Measurements from ENCODE around the gene NOTCH1. TPM values are rescaled to one million over a fixed set of nuclear protein-coding genes. Genes with fewer than 3 reads are reported as not detected.

The NOTCH1 gene
- polyA plus RNA-seq, 2 of the 4 experiments (the other 2 are of a cell fraction), result 0.88 to 5.7 TPM

DNA sequence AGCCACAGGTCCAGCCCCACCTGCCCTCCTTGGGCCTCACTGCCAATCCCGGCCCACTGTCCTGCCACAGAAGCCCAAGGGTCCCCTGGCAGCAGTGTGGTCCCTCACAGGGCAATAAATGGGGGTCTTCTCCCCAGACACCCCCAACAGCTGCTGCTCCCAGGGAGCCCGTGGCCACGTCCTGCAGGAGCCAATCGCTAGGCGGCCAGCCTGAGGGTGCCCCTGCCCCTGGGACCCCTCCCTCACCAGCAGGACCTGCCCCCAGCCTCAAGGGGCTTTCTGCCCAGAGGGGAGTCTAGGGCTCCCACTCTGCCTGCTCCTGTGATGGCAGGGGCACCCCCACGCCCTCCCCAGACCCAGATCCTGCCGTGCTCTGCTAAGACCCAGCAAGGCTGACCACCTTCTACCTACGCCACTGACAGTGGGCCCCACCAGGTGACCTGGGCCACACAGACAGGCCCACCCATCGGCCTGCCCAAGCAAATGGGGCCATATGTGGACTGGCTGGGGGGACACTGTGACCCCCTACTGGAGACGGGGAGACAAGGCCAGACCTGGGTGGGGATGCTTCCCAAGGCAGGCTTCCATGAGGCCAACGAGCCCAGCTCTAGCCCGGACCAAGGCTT is 17.0 kb downstream of the NOTCH1 start:
- H3K4me3 ChIP-seq, result no peak overlapping the region
- peak overlapping the region; percentile 60 for H3K4me2 ChIP-seq
- DNase-seq (ENCODE audit: low read depth in 1 of 2, low spot score in 1 of 2) (no peak), FAIRE-seq (no peak), ATAC-seq (0 out of 6 replicates have a peak, but pooled peaks of 1 of the 2 experiments have one; percentile 1)
- peaks cover 44% of the 10 kb centered on the region for H3K4me1 ChIP-seq
- no peak for TF ChIP-seq NFE2L2 (conservative IDR thresholded peaks at IDR 0.05; ENCODE audit: low read length)
- ChIA-PET CTCF (interaction anchor here (2.1 to 4.9 kb wide), 2 partner anchors 40 to 97 kb away, joined by 9 to 35 read pairs; no protein-coding TSS in a partner anchor), POLR2A (no interaction called here)
- peak overlapping the region; percentile 62 to 83; a peak in 4 of 6 replicates for H3K27ac ChIP-seq
- H3K9me3 ChIP-seq, result no peaks in the 10 kb centered on the region
- WGBS (ENCODE audit: missing lambda C conversion rate), result 80% methylated on average over 8 of the region's 12 CpGs

GRCh38 chr9:136527721-136528710 is 17.8 kb downstream of the NOTCH1 start:
- 36% methylated on average over 21 of the region's 34 CpGs for WGBS (ENCODE audit: missing lambda C conversion rate)

GRCh38 chr9:136527131-136527530 is 18.7 kb downstream of the NOTCH1 start:
- DNase-seq (ENCODE audit: low read depth in 1 of 2, low spot score in 1 of 2), result no peak
- ChIA-PET CTCF (interaction anchor here (0.7 to 4.9 kb wide), 7 partner anchors 11 to 405 kb away, joined by 3 to 35 read pairs (median 6); no protein-coding TSS in a partner anchor), POLR2A (no interaction called here)
- peak overlapping the region in 1 of 2 experiments; percentile 83; a peak in 2 of 6 replicates for H3K27ac ChIP-seq
- WGBS (ENCODE audit: missing lambda C conversion rate), result 94% methylated on average over 16 of the region's 20 CpGs
- no peak for FAIRE-seq
- no peak overlapping the region for H3K4me2 ChIP-seq
- peaks cover 45% of the 10 kb centered on the region for H3K4me1 ChIP-seq
- no peaks in the 10 kb centered on the region for H3K9me3 ChIP-seq
- no peak for ATAC-seq
- TF ChIP-seq RAD21 (conservative IDR thresholded peaks at IDR 0.05 in 1 of 2, IDR thresholded peaks at IDR 0.05 in 1 of 2), result no peak
- no peak for TF ChIP-seq HOXA7 (CRISPR knock-in tag; IDR thresholded peaks at IDR 0.05)
- TF ChIP-seq MAFK (IDR thresholded peaks at IDR 0.05; ENCODE audit: partially characterized antibody), result no peak
- TF ChIP-seq, protein P1, sequence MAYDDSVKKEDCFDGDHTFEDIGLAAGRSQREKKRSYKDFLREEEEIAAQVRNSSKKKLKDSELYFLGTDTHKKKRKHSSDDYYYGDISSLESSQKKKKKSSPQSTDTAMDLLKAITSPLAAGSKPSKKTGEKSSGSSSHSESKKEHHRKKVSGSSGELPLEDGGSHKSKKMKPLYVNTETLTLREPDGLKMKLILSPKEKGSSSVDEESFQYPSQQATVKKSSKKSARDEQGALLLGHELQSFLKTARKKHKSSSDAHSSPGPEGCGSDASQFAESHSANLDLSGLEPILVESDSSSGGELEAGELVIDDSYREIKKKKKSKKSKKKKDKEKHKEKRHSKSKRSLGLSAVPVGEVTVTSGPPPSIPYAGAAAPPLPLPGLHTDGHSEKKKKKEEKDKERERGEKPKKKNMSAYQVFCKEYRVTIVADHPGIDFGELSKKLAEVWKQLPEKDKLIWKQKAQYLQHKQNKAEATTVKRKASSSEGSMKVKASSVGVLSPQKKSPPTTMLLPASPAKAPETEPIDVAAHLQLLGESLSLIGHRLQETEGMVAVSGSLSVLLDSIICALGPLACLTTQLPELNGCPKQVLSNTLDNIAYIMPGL (CRISPR knock-in tag; IDR thresholded peaks at IDR 0.05; ENCODE audit: borderline replicate concordance), result no peak
- H3K4me3 ChIP-seq, result no peak overlapping the region

More at GRCh38 chr9:136527721-136528710, 17.8 kb downstream of the NOTCH1 start:
- FAIRE-seq (no peak), DNase-seq (ENCODE audit: low read depth in 1 of 2, low spot score in 1 of 2) (peak; percentile 45 to 48), ATAC-seq (peak; percentile 32 to 66; a peak in 5 of 6 replicates)
- Histone ChIP-seq H3K4me3 (no peak overlapping the region), H3K4me2 (peak overlapping the region; percentile 60), H3K27ac (peak overlapping the region; percentile 62 to 83), H3K9me3 (no peaks in the 10 kb centered on the region), H3K4me1 (peaks cover 42% of the 10 kb centered on the region)
- TF ChIP-seq RAD21 (conservative IDR thresholded peaks at IDR 0.05 in 1 of 2, IDR thresholded peaks at IDR 0.05 in 1 of 2) (0 out of 5 replicates have a peak, but pooled peaks of 1 of the 2 experiments have one; percentile 12), CHD2 (IDR thresholded peaks at IDR 0.05; ENCODE audit: low read length, partially characterized antibody) (peak; percentile 33), HOXB13 (CRISPR knock-in tag; IDR thresholded peaks at IDR 0.05; ENCODE audit: low read depth) (no peak)
- POLR2A ChIA-PET, result no interaction called here
- CTCF ChIA-PET, result interaction anchor here (1.0 to 4.9 kb wide), 6 partner anchors 11 to 101 kb away, joined by 3 to 35 read pairs (median 10); no protein-coding TSS in a partner anchor

GRCh38 chr9:136526625-136527066 is 19.2 kb downstream of the NOTCH1 start:
- ChIA-PET CTCF (interaction anchor here (0.7 to 4.9 kb wide), 7 partner anchors 12 to 404 kb away, joined by 3 to 35 read pairs (median 6); no protein-coding TSS in a partner anchor), POLR2A (no interaction called here)
- TF ChIP-seq FOXS1 (CRISPR knock-in tag; IDR thresholded peaks at IDR 0.05), result no peak
- TF ChIP-seq FOSL2 (IDR thresholded peaks at IDR 0.05), result no peak
- TF ChIP-seq FOSL2 (CRISPR knock-in tag; IDR thresholded peaks at IDR 0.05), result no peak
- no peak for TF ChIP-seq MAZ (IDR thresholded peaks at IDR 0.05; ENCODE audit: borderline replicate concordance, low read depth, low read length)
- TF ChIP-seq JUN (IDR thresholded peaks at IDR 0.05), result no peak
- TF ChIP-seq ZNF302 (CRISPR knock-in tag; IDR thresholded peaks at IDR 0.05), result no peak
- no peak for TF ChIP-seq CEBPB (IDR thresholded peaks at IDR 0.05)
- no peak overlapping the region for H3K4me3 ChIP-seq
- ATAC-seq (no peak), DNase-seq (ENCODE audit: low read depth in 1 of 2, low spot score in 1 of 2) (no peak), FAIRE-seq (no peak)
- peak overlapping the region in 1 of 2 experiments; percentile 83; a peak in 2 of 6 replicates for H3K27ac ChIP-seq
- WGBS (ENCODE audit: missing lambda C conversion rate), result 90% methylated on average over 17 of the region's 30 CpGs
- no peak overlapping the region for H3K4me2 ChIP-seq
- no peaks in the 10 kb centered on the region for H3K9me3 ChIP-seq
- peaks cover 46% of the 10 kb centered on the region for H3K4me1 ChIP-seq
